Dendritic cell treated with granulocyte-macrophage colony-stimulating factor and Interleukin-4, amounts not matched to agents 40 ng/mL and 50 ng/mL, for 4 days (primary cell): ENCODE measurements around the gene ITPKB.
A peak's percentile ranks its signal among the peaks of the same experiment; 100 is the strongest.

Source experiments
- H3K27ac Mint-ChIP-seq: one replicate; pipeline ENCODE4 v1.8.0; 2022; ENCODE audit warnings: mild to moderate bottlenecking, mixed read lengths
- H3K27me3 Mint-ChIP-seq: one replicate; pipeline ENCODE4 v1.8.0; 2022; ENCODE audit warnings: mild to moderate bottlenecking, mixed read lengths
- H3K36me3 Mint-ChIP-seq: one replicate; pipeline ENCODE4 v1.8.0; 2022; ENCODE audit warnings: low read depth, mixed read lengths
- H3K4me1 Mint-ChIP-seq: one replicate; pipeline ENCODE4 v1.8.0; 2022; ENCODE audit warnings: low read depth, mixed read lengths
- H3K4me3 Mint-ChIP-seq: one replicate; pipeline ENCODE4 v1.8.0; 2022; ENCODE audit warnings: mild to moderate bottlenecking, moderate library complexity, mixed read lengths
- H3K9me3 Mint-ChIP-seq: one replicate; pipeline ENCODE4 v1.8.0; 2022; ENCODE audit warnings: mixed read lengths
- intact Hi-C: fragments of 100-400 bp; cut with micrococcal nuclease; formaldehyde crosslinking; loops from one replicate; pipeline ENCODE4 v1.15.0; 2022

The ITPKB gene

DNA sequence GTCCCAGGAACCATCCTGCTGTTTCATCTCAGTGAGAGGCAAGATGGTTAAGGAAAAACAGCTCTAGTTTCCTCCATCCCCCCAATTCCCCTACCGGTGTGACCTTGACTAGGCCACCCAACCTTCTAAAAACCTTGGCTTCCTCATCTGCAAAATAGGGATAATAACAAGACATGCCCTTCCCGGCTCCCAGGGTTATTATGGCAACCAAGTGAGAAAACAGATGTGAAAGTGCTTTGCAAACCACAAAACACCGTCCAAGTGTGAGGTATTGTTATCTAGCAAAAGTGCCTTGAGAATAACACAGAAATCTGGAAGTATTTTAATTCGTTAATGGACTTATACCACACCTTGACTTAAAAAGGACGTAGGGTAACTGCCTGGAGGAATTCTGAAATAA, 62.7 kb downstream of the ITPKB start:
- Mint-ChIP-seq H3K36me3 (peaks cover 17% of the 10 kb centered on the region), H3K4me1 (peaks cover 94% of the 10 kb centered on the region), H3K9me3 (no peaks in the 10 kb centered on the region), H3K27me3 (no peaks in the 10 kb centered on the region), H3K4me3 (no peak overlapping the region), H3K27ac (peak overlapping the region; percentile 92)
- intact Hi-C loops = loop anchor here (5.0 to 10.0 kb wide), 2 partner anchors 34 to 58 kb away; partner anchors contain the start of gene ITPKB

DNA sequence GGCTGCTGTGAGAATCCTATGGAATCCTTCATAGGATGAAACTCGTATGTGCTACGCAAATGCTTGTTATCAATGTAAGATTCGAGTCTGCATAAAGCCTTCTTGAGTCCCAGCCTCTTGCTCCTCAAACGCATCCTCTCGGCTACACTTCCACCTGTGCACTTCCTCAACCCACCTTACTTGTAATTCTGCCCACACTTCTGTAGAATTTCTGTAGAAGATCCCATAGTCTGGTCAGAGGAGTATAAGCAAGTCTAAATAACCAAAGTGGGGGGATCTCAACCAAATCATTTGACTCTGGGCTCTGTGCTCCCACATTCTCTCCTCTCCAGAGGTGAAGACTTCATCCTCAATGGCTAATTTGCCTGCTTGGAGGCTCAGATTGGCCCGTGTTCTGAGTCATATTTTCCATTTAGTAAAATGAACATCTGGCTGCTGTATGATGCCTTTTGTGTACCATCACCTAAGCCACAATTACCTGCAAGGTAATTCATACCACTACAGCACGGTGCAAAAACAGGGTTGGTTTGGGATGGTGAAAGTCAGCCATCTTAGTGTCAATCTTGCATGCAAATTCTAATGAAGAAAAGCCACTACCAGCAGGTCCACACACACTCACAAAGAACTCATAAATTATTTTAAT, 63.2 kb downstream of the ITPKB start:
- Mint-ChIP-seq H3K27ac (peak overlapping the region; percentile 92), H3K9me3 (no peaks in the 10 kb centered on the region), H3K27me3 (no peaks in the 10 kb centered on the region), H3K36me3 (peaks cover 22% of the 10 kb centered on the region), H3K4me1 (peaks cover 90% of the 10 kb centered on the region), H3K4me3 (no peak overlapping the region)
- intact Hi-C loops = loop anchor here (1.0 to 10.0 kb wide), 4 partner anchors 12 to 59 kb away; partner anchors contain the start of gene ITPKB

DNA sequence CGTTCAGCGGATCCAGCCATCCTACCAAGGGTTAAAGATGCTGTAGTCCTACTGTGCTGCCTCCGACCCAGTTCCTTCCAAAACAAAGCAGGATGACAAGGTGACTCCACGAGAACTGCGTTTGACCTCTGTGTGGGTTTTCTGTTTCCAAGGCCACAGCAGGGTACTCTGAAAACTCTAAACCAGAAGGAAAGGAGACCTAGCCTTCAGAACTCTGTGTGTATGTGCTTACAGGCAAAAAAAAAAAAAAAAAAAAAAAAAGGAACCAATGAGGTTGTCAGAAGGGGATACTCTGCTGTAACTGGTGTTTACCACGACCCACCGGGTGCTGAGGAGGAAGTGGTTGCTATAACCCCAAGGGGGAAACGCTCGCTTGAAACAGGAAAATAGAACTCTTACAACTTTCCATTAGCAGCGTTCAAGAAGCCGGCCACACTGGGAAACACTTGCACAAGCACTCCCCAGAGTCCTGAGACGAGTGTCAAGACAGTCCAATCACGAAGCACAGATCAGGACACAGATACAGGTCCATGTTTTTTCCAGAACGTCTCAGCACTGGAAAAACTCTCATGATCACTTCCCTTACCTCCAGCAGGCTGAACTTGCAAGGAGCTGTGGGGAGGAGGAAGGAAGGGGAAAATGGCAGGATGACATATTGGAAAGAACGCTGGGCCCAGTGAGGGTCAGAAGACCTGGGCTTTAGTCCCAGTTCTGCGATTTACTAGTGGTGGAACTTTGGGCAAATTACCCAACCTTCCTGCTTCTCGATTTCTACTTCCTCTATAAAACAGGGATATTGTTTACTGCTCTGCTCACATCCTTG, 64.0 kb downstream of the ITPKB start:
- H3K4me3 Mint-ChIP-seq = peak overlapping the region; percentile 56
- H3K27ac Mint-ChIP-seq = peak overlapping the region; percentile 92
- H3K36me3 Mint-ChIP-seq = peaks cover 22% of the 10 kb centered on the region
- H3K27me3 Mint-ChIP-seq = no peaks in the 10 kb centered on the region
- H3K9me3 Mint-ChIP-seq = no peaks in the 10 kb centered on the region
- intact Hi-C loops = loop anchor here (1.0 to 10.0 kb wide), 4 partner anchors 11 to 60 kb away; partner anchors contain the start of gene ITPKB
- H3K4me1 Mint-ChIP-seq = peaks cover 83% of the 10 kb centered on the region

DNA sequence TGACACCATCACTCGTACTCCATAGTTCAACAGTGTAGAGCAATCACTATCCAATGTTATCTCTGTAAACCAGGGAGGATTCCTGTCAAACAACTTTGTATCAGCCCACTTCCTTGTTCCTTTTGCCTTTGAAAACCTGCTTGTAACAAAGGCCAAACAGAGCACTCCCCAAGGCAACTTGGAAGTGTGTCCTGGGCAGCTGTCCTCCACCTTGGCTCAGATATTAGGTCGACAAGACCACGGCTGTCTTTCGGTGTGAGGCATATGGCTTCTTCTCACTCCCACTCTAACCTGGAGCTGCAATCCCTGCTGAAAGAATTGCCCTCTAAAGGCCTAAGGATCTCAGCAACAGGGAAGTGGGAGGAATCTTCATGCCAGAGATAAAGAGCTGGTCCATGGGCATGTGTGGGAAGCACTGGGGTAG, 66.7 kb downstream of the ITPKB start:
- no peak overlapping the region for H3K4me3 Mint-ChIP-seq
- H3K9me3 Mint-ChIP-seq = no peaks in the 10 kb centered on the region
- intact Hi-C loops = loop anchor here (10.0 kb wide), 1 partner anchor 62 kb away; the partner anchor contains the start of gene ITPKB
- peaks cover 62% of the 10 kb centered on the region for H3K4me1 Mint-ChIP-seq
- H3K27me3 Mint-ChIP-seq = no peaks in the 10 kb centered on the region
- peak overlapping the region; percentile 79 for H3K27ac Mint-ChIP-seq
- H3K36me3 Mint-ChIP-seq = peaks cover 22% of the 10 kb centered on the region

DNA sequence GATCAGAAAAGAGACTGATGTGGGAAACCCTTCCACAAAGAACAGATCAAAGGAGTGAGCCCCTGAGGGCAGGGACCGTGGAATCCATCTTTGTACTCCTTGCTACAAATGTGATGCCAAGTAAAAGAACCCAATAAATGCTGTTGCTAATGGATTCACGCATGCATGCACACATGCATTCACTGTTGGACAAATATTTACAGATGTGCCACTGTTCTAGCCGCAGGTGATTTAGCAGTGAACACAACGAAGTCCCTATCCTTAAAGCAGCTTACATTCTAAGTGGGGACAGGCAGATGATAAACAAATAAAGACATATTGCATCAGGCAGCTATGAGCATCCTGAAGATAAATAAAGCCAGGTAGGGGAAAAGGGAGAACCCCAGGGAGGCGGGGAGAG, 67.8 kb downstream of the ITPKB start:
- H3K4me1 Mint-ChIP-seq = peaks cover 62% of the 10 kb centered on the region
- peak overlapping the region; percentile 79 for H3K27ac Mint-ChIP-seq
- no peaks in the 10 kb centered on the region for H3K9me3 Mint-ChIP-seq
- peaks cover 29% of the 10 kb centered on the region for H3K36me3 Mint-ChIP-seq
- no peaks in the 10 kb centered on the region for H3K27me3 Mint-ChIP-seq
- intact Hi-C loops = loop anchor here (10.0 kb wide), 1 partner anchor 64 kb away; the partner anchor contains the start of gene ITPKB
- no peak overlapping the region for H3K4me3 Mint-ChIP-seq

DNA sequence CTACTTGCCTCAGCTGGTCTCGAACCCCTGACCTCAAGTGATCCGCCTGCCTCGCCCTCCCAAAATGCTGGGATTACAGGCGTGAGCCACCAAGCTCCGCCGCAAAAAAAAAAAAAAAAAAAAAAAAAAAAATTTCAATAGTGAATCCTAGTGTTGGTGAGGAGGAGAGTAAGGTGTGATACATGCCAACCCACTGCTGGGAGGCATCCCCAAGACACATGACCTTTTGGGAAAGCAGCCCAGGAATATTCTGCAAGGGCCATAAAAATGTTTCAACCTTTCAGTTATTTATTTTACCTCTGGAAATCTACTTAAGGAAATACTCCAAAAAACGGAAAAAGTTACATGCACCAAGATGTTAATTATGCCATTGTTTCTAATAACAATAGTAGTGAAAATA, 69.0 kb downstream of the ITPKB start:
- H3K27me3 Mint-ChIP-seq = no peaks in the 10 kb centered on the region
- no peak overlapping the region for H3K4me3 Mint-ChIP-seq

DNA sequence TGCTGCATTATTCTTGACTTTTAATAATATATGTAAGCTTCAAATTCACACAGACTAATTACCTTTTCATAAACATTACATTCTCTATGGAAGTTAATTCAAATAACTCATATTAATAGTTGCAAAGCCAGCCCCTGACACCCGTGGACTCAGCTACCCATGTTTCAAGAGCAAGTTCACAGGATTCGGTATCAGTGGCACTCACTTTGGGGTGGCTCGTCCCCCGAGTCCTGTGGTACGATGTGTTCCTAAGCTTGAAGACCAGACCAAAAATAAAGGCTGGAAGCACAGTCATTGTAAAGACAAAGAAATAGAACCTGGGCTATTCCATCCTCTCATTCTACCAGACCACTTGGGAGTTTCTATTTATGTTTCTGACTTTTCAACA, 70.9 kb downstream of the ITPKB start:
- H3K36me3 Mint-ChIP-seq = peaks cover 32% of the 10 kb centered on the region
- intact Hi-C loops = no loop called here

More for the DNA sequence above, 69.0 kb downstream of the ITPKB start:
- intact Hi-C loops = loop anchor here (10.0 kb wide), 1 partner anchor 65 kb away; the partner anchor contains the start of gene ITPKB
- Mint-ChIP-seq H3K27ac (no peak overlapping the region), H3K36me3 (peaks cover 35% of the 10 kb centered on the region), H3K9me3 (no peaks in the 10 kb centered on the region), H3K4me1 (peaks cover 61% of the 10 kb centered on the region)

DNA sequence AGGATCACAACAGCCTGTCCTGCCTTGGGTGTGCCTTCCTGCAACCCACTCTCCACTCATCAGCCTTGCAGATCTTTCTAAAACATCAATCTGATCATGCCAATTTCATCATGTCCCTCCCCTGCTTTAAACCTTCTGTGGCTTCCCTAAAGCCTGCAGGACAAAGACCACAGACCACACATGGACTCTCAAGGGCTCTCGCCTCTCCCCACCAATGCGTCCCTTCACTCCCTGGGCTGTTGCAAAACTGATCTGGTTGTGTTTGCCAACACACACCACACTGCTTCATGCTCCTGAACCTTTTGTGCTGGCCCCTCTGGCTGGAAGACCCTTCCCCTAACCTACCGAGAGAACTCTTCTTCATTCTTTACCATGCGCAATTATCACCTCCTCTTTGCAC, 72.4 kb downstream of the ITPKB start:
- H3K27ac Mint-ChIP-seq = peak overlapping the region; percentile 85
- intact Hi-C loops = no loop called here
- H3K27me3 Mint-ChIP-seq = no peaks in the 10 kb centered on the region
- H3K4me1 Mint-ChIP-seq = peaks cover 65% of the 10 kb centered on the region
- no peaks in the 10 kb centered on the region for H3K9me3 Mint-ChIP-seq
- no peak overlapping the region for H3K4me3 Mint-ChIP-seq
- H3K36me3 Mint-ChIP-seq = peaks cover 24% of the 10 kb centered on the region

More for the DNA sequence above, 70.9 kb downstream of the ITPKB start:
- H3K4me3 Mint-ChIP-seq = no peak overlapping the region
- H3K9me3 Mint-ChIP-seq = no peaks in the 10 kb centered on the region
- H3K4me1 Mint-ChIP-seq = peaks cover 65% of the 10 kb centered on the region
- H3K27me3 Mint-ChIP-seq = no peaks in the 10 kb centered on the region
- no peak overlapping the region for H3K27ac Mint-ChIP-seq

DNA sequence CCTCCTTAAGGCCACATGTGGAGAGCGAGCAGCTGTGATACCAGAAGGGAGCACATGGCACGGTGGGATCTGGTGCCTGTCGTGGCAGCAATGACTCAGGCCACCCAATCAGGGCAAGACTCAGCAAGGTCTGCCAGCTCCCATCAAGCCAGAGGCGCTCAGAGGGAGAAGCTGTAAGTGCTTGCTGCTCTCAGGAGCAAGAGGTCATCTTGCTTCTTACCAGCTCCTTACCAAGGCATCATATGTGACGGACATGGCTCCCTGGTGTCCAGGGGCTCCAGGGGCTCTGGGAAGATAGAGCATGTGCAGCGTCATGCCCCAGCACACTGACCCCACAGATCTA, 72.9 kb downstream of the ITPKB start:
- no peaks in the 10 kb centered on the region for H3K27me3 Mint-ChIP-seq

DNA sequence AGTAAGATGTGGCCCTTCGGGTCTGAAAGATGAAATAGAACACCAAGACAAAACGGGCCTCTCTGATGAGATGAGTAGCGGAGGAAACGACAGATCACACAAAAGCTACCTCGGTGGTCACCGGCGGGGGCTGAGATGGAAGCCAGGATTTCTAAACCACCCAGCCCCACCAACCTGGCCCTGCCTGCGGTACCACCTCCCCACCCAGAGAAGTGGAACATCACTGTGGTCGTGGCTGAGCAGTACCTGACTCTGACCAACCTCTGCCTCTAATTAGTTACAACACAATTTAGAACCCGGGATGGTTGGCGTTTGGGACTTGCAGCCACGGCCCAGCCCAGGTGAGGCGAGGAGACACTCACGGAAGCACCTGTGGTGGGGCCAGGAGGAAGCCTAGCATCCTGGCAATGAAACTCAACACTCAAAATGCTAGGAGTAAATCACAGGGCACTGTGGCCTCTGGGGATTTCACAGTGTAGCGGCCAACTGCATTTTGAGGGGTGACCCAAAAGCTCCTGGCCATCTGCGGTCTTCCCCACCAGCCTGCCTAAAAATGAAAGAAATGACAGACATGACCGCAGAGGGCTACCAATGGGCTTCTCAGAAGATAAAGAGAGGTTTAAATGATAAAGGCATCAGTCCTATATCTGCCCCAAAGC, 73.4 kb downstream of the ITPKB start:
- intact Hi-C loops = no loop called here
- H3K4me1 Mint-ChIP-seq = peaks cover 72% of the 10 kb centered on the region
- H3K9me3 Mint-ChIP-seq = no peaks in the 10 kb centered on the region
- peaks cover 15% of the 10 kb centered on the region for H3K36me3 Mint-ChIP-seq
- peak overlapping the region; percentile 85 for H3K27ac Mint-ChIP-seq
- H3K4me3 Mint-ChIP-seq = no peak overlapping the region
- H3K27me3 Mint-ChIP-seq = no peaks in the 10 kb centered on the region

More for the DNA sequence above, 72.9 kb downstream of the ITPKB start:
- intact Hi-C loops = no loop called here
- H3K4me1 Mint-ChIP-seq = peaks cover 67% of the 10 kb centered on the region
- H3K4me3 Mint-ChIP-seq = no peak overlapping the region
- peaks cover 19% of the 10 kb centered on the region for H3K36me3 Mint-ChIP-seq
- H3K27ac Mint-ChIP-seq = peak overlapping the region; percentile 85
- H3K9me3 Mint-ChIP-seq = no peaks in the 10 kb centered on the region

DNA sequence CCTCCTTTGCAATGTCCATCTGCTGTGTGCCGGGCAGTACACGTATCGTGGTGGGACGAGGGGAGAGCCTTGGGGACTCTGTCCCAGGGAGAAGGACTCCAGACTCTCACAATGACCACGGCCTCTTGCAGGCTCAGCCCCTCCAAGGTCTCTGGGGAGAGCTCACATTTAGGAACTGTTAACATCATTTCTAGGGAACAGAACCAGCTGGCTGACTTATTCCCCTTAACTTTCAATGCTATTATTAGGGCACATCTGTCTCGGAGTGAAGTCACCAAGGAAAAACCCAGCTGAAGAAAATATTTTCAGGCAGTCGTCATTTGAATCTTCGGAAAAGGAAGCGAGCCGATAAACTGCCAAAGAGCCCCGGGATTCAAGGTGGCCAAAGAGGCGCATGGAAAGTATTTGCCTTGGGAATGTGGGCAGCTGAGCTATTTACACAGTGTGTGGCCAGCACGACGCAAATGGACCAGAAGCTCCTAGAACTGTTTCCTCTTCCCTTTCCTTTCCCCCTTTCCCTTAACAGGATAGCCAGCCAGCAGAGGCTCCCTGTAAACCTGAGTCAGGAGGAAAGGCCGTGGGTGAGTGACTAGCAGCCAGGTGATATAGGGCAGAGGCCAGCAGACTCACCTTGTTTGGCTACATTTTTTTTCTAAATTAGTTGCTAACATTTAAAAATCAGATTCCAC, 74.5 kb downstream of the ITPKB start:
- intact Hi-C loops = loop anchor here (1.0 kb wide), 1 partner anchor 11 kb away; no protein-coding TSS in a partner anchor
- H3K9me3 Mint-ChIP-seq = no peaks in the 10 kb centered on the region
- H3K4me3 Mint-ChIP-seq = no peak overlapping the region
- peaks cover 82% of the 10 kb centered on the region for H3K4me1 Mint-ChIP-seq
- H3K27ac Mint-ChIP-seq = peak overlapping the region; percentile 85
- no peaks in the 10 kb centered on the region for H3K27me3 Mint-ChIP-seq
- peaks cover 15% of the 10 kb centered on the region for H3K36me3 Mint-ChIP-seq

DNA sequence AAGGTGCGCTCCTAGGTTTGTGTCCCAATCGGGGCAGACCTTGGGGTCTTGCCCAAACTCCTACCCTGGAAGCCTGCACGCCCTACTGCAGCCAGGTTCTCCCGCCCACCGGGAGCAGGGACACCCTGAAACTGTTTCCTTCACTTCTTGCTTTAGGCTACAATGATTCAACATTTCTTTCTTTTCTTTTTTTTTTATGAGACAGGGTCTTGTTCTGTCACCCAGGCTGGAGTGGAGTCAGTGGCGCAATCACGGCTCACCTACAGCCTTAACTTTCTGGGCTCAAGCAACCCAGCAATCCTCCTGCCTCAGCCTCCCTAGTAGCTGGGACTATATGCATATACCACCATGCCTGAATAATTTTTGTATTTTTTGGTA, 75.8 kb downstream of the ITPKB start:
- no peaks in the 10 kb centered on the region for H3K27me3 Mint-ChIP-seq
- H3K9me3 Mint-ChIP-seq = no peaks in the 10 kb centered on the region
- peak overlapping the region; percentile 66 for H3K4me3 Mint-ChIP-seq
- intact Hi-C loops = loop anchor here (1.0 kb wide), 1 partner anchor 16 kb away; no protein-coding TSS in a partner anchor
- H3K36me3 Mint-ChIP-seq = peaks cover 15% of the 10 kb centered on the region
- H3K27ac Mint-ChIP-seq = peak overlapping the region; percentile 85
- peaks cover 90% of the 10 kb centered on the region for H3K4me1 Mint-ChIP-seq

DNA sequence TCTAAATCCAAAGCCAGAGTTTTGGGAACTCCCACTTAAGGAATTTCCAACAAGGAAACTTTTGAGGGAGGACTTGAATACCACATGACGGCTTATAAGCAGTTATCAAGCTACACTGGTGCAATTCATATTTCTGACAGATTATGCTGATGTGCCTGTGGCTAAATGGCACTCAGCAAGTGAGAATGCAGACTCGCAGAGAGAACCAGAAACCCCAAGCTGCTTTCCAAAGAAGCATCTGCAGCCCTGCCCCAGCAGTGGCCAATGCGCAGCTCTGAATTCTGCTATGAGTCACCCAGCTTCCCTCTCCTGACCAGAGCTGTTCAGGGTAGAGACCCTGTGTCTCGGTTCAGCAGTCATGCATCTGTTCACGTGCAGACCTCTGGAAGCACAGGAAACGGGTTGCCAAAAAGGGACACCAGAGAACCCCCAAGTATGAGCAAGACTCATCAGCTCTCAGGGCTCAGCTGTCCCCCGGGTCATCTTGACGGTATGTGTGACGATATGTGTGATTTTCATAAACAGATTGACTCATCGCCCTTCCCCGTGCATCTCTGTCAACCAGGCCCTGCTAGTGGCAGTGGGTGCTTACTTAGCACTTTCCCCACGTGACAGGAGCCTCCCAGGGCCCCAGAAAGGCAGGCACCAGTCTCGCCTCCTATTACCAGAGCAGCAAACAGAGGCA, 76.3 kb downstream of the ITPKB start:
- Mint-ChIP-seq H3K27me3 (no peaks in the 10 kb centered on the region), H3K27ac (peak overlapping the region; percentile 85), H3K4me1 (peaks cover 89% of the 10 kb centered on the region), H3K36me3 (peaks cover 15% of the 10 kb centered on the region), H3K9me3 (no peaks in the 10 kb centered on the region), H3K4me3 (peak overlapping the region; percentile 66)
- intact Hi-C loops = loop anchor here (1.0 kb wide), 1 partner anchor 17 kb away; no protein-coding TSS in a partner anchor
